Activated CD4-positive, alpha-beta T cell treated with anti-CD3 and anti-CD28 coated beads for 36 hours (primary cell): ENCODE results near the gene ST7. TPM values are rescaled to one million over a fixed set of nuclear protein-coding genes. Genes with fewer than 3 reads are reported as not detected.
A peak's percentile ranks its signal among the peaks of the same experiment; 100 is the strongest.

Experiments
- ATAC-seq: fragments of 200-7000 bp; cut with Tn5 transposase; one replicate; pipeline ENCODE4 v1.10.0; 2021; ENCODE audit warnings: mild to moderate bottlenecking, moderate library complexity
- CTCF ChIA-PET: fragments of 350-600 bp; sonication (Branson Sonifier 250); formaldehyde crosslinking; loops from one replicate; lab custom pipeline; 2021; ENCODE audit warnings: antibody characterized with exemption; lab: Charles Lee
- POLR2A ChIA-PET: fragments of 350-600 bp; sonication (Branson Sonifier 250); formaldehyde crosslinking; loops from one replicate; lab custom pipeline; 2021; ENCODE audit warnings: antibody characterized with exemption, inconsistent platforms; lab: Charles Lee
- DNase-seq: peaks from one replicate; pipeline ENCODE4 v3.0.0-alpha.2; 2020
- H3K27ac Mint-ChIP-seq: one replicate; pipeline ENCODE4 v1.8.0; 2021; ENCODE audit warnings: mixed read lengths
- H3K27me3 Mint-ChIP-seq: one replicate; pipeline ENCODE4 v1.8.0; 2021; ENCODE audit warnings: mixed read lengths
- H3K36me3 Mint-ChIP-seq: one replicate; pipeline ENCODE4 v1.8.0; 2021; ENCODE audit warnings: low read depth, mixed read lengths
- H3K4me1 Mint-ChIP-seq: one replicate; pipeline ENCODE4 v1.8.0; 2021; ENCODE audit warnings: mixed read lengths
- H3K4me3 Mint-ChIP-seq: one replicate; pipeline ENCODE4 v1.8.0; 2021; ENCODE audit warnings: mild to moderate bottlenecking, moderate library complexity, mixed read lengths
- H3K9me3 Mint-ChIP-seq: one replicate; pipeline ENCODE4 v1.8.0; 2021; ENCODE audit warnings: low read depth, mixed read lengths
- intact Hi-C, 2 experiments: fragments of 100-400 bp; cut with DNase I in 1 of 2; cut with micrococcal nuclease in 1 of 2; formaldehyde crosslinking; loops; one replicate each; pipeline versions ENCODE4 v1.14.2 to v1.15.1; 2022 to 2024; cut with DNase I, micrococcal nuclease
- total RNA-seq, 2 experiments: library from RNA; stranded (reverse); gene quantifications; one replicate each; pipeline ENCODE4 v1.2.3, GENCODE V29; 2021

Gene ST7
- total RNA-seq, 2 experiments from 2014 or later = 6.4 to 8.1 TPM

DNA sequence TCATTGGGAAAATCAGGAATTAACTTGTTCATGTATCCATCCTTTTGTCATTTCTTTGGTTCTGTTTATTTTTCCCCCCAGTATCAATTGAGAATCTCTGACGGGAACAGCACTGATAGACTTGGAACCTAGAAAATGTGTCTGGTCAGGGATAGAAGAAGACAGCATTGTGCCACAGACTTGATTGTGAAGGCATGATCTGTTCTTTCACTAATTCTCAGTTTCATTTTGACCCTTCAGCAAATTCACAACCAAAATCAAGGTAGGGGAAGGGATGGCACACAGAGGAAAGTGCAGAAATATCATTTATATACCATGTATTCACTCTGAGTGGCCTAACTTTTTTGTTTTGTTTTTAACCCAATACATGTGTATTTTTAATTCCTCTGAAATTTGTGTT is 262.7 kb downstream of the ST7 start:
- DNase-seq (no peak), ATAC-seq (no peak)
- CTCF ChIA-PET = no interaction called here
- intact Hi-C loops = no loop called here
- Mint-ChIP-seq H3K4me3 (no peak overlapping the region), H3K9me3 (no peaks in the 10 kb centered on the region), H3K27ac (no peak overlapping the region), H3K27me3 (no peaks in the 10 kb centered on the region), H3K36me3 (no peaks in the 10 kb centered on the region), H3K4me1 (no peaks in the 10 kb centered on the region)
- POLR2A ChIA-PET = no interaction called here

- POLR2A ChIA-PET = no interaction called here
- H3K4me1 Mint-ChIP-seq = no peaks in the 10 kb centered on the region
- no peak for ATAC-seq
- intact Hi-C loops = no loop called here
- CTCF ChIA-PET = no interaction called here
- no peak overlapping the region for H3K4me3 Mint-ChIP-seq
- H3K27ac Mint-ChIP-seq = no peak overlapping the region
- H3K36me3 Mint-ChIP-seq = no peaks in the 10 kb centered on the region
- no peaks in the 10 kb centered on the region for H3K9me3 Mint-ChIP-seq
- DNase-seq = no peak
- no peaks in the 10 kb centered on the region for H3K27me3 Mint-ChIP-seq
Observed at GRCh38 chr7:117216436-117217069, 263.3 kb downstream of the ST7 start.

- POLR2A ChIA-PET = no interaction called here
- H3K4me3 Mint-ChIP-seq = no peak overlapping the region
- intact Hi-C loops = no loop called here
- H3K9me3 Mint-ChIP-seq = no peaks in the 10 kb centered on the region
- H3K36me3 Mint-ChIP-seq = no peaks in the 10 kb centered on the region
- no peak for ATAC-seq
- no peaks in the 10 kb centered on the region for H3K4me1 Mint-ChIP-seq
- no peak for DNase-seq
- CTCF ChIA-PET = interaction anchor here (0.7 kb wide), 1 partner anchor 13 kb away, joined by 3 read pairs; no protein-coding TSS in a partner anchor
- no peaks in the 10 kb centered on the region for H3K27me3 Mint-ChIP-seq
- H3K27ac Mint-ChIP-seq = no peak overlapping the region
Observed at GRCh38 chr7:117217106-117218035, 264.1 kb downstream of the ST7 start.

DNA sequence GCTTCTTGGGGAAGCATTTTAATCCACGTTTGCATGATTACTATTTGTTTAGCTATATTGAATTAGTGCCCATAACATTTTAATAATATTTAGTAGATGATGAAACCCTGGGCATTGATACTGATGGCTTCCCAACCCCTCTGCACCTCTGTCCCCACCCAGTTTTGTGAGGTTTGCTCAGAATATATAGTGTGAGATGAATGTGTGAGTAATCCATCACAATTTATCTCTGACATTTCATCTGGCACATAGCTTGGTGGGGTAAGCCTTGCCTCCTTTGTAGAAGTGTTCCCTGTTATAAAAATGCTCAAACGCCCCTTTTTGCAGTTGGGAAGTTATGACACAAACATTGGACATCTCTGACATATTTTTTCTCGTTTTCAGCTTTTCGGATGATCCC is 265.4 kb downstream of the ST7 start:
- ChIA-PET CTCF (no interaction called here), POLR2A (no interaction called here)
- H3K36me3 Mint-ChIP-seq = peaks cover 8% of the 10 kb centered on the region
- H3K27me3 Mint-ChIP-seq = no peaks in the 10 kb centered on the region
- H3K4me1 Mint-ChIP-seq = no peaks in the 10 kb centered on the region
- intact Hi-C loops = no loop called here
- DNase-seq (no peak), ATAC-seq (no peak)
- H3K4me3 Mint-ChIP-seq = no peak overlapping the region
- no peak overlapping the region for H3K27ac Mint-ChIP-seq
- H3K9me3 Mint-ChIP-seq = no peaks in the 10 kb centered on the region

DNA sequence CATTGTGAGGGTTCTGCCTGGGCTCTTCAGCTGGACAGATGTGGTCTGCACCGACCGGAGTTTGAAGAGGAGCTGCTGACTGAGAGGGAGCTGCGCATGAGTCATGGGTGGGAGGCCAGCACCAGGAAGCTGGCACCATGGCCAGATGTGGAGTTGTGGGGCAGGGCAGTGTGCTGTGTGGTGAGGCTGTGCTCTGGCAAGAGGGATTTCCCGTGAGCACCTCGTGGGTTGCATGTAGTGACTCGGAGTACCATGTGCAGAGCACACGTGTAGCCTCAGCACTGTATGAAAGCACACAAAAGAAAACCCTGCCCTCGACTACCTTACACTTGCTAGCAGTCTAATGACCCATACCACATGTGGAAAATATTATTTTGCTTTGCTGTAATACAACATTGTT is 266.2 kb downstream of the ST7 start:
- intact Hi-C loops = no loop called here
- no peak for ATAC-seq

DNA sequence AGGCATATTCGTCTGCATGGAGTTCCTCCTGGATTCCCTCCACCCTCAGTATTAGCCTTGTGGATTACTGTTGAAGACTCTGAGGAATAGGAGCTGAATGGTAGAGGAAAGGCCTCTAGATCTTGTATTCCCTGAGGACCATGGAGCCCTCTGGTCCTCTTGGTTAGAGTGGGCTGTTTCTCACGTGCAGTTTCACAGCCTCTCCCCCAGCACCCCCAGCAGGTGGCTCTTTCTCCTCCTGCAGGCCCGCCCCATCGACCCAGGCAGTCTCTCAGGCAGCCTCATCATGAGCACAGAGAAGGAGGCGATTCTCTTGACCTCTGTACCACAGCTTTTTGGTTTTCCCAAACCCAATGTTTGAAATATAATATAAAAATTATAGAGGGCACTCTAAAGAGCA is 267.5 kb downstream of the ST7 start:
- intact Hi-C loops = no loop called here
- Mint-ChIP-seq H3K9me3 (no peaks in the 10 kb centered on the region), H3K4me1 (no peaks in the 10 kb centered on the region), H3K36me3 (peaks cover 8% of the 10 kb centered on the region), H3K27me3 (no peaks in the 10 kb centered on the region), H3K4me3 (no peak overlapping the region), H3K27ac (no peak overlapping the region)
- ChIA-PET CTCF (no interaction called here), POLR2A (no interaction called here)
- DNase-seq (no peak), ATAC-seq (no peak)

More for the DNA sequence above, 266.2 kb downstream of the ST7 start:
- Mint-ChIP-seq H3K36me3 (peaks cover 8% of the 10 kb centered on the region), H3K4me1 (no peaks in the 10 kb centered on the region), H3K27ac (no peak overlapping the region), H3K9me3 (no peaks in the 10 kb centered on the region), H3K27me3 (no peaks in the 10 kb centered on the region), H3K4me3 (no peak overlapping the region)
- CTCF ChIA-PET = no interaction called here
- peak; percentile 8 for DNase-seq
- POLR2A ChIA-PET = interaction anchor here (0.5 kb wide), 1 partner anchor 39 kb away, joined by 3 read pairs; no protein-coding TSS in a partner anchor

DNA sequence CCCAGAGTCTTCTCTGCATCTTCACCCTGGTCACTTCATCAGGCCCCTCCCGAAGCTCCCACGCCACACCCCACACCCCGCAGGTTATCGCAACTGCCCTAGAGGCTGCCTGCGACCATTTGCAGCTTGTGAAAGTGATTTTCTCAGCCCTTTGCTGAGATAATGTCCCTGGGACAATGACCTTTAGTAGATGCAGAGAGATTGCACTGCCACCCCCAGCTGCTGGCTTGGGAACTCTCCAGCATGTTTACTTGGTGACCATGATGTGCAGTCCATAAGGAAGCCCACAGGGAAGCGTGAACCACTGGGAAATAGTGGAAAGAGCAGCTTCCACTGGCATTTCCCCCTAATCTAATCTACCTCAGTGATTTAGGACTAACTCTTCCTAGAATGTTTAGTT is 272.2 kb downstream of the ST7 start:
- no peak overlapping the region for H3K27ac Mint-ChIP-seq
- POLR2A ChIA-PET = no interaction called here
- CTCF ChIA-PET = no interaction called here
- peaks cover 8% of the 10 kb centered on the region for H3K36me3 Mint-ChIP-seq
- DNase-seq (no peak), ATAC-seq (no peak)
- intact Hi-C loops = no loop called here
- no peaks in the 10 kb centered on the region for H3K27me3 Mint-ChIP-seq
- no peaks in the 10 kb centered on the region for H3K9me3 Mint-ChIP-seq
- H3K4me1 Mint-ChIP-seq = no peaks in the 10 kb centered on the region
- no peak overlapping the region for H3K4me3 Mint-ChIP-seq

DNA sequence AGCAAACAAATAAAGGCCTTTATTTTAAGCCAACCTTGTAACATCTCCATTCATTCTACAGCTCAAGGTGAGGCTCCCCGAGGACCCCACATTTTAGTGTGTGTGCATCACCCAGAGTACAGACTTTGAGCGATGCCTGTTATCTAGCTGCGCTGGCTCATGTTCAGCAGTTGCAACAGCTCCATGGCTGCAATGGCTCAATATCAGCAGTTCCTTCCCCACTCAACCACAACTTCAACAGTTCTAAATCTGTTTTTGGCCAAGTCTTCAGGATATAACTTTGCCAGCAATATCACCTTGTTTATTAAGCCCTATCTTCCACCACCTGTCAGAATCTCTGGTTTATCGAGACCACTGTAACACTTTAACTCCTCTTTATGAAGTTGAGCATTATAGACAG is 273.8 kb downstream of the ST7 start:
- H3K4me3 Mint-ChIP-seq = no peak overlapping the region
- no peaks in the 10 kb centered on the region for H3K27me3 Mint-ChIP-seq
- H3K27ac Mint-ChIP-seq = no peak overlapping the region
- ChIA-PET POLR2A (no interaction called here), CTCF (interaction anchor here (0.7 kb wide), 1 partner anchor 14 kb away, joined by 3 read pairs; no protein-coding TSS in a partner anchor)
- H3K4me1 Mint-ChIP-seq = no peaks in the 10 kb centered on the region
- intact Hi-C loops = no loop called here
- no peaks in the 10 kb centered on the region for H3K9me3 Mint-ChIP-seq
- H3K36me3 Mint-ChIP-seq = peaks cover 8% of the 10 kb centered on the region
- ATAC-seq = no peak
- DNase-seq = no peak

GRCh38 chr7:117229350-117229749 is 276.0 kb downstream of the ST7 start:
- Mint-ChIP-seq H3K27me3 (no peaks in the 10 kb centered on the region), H3K4me1 (no peaks in the 10 kb centered on the region), H3K36me3 (no peaks in the 10 kb centered on the region), H3K4me3 (no peak overlapping the region), H3K27ac (no peak overlapping the region), H3K9me3 (no peaks in the 10 kb centered on the region)
- intact Hi-C loops = no loop called here
- POLR2A ChIA-PET = no interaction called here
- CTCF ChIA-PET = interaction anchor here (1.4 kb wide), 1 partner anchor 17 kb away, joined by 4 read pairs; no protein-coding TSS in a partner anchor
- DNase-seq (no peak), ATAC-seq (no peak)

DNA sequence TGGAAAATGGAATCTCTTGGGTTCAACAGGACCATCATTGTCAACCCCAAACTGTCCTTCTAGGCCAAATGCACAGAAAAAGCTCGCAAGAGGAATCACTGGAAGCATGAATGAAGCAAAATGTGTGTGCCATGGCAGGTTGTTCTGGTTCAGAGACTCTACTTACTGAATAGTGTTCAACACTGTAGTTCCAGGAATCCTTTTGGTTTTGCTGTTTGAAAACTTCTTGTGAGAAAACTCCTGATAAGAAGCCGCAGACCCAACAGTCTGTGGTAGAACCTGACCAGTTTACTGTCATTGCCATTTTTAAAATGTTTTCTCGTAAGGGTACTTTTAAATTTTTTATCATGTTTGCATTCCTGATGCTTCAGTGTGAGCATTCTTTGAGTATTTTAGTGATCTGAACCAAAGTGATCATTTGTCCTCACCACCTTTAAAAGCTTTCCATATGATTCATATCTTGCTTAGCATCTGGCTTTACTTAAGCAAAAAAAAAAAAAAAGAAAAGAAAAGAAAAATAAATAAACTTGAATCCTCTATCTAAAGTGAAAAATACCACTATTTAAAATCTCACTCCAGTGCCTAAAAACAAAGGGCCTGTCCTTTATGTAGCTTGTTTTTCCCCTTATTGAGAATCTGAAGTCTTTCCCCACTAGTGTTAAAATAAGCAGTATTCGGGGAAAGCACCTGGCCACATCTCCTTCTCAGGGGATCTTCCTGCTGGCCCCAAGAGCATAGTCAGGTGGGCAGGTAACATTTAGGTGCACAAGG is 277.2 kb downstream of the ST7 start:
- ChIA-PET POLR2A (no interaction called here), CTCF (interaction anchor here (0.6 to 1.4 kb wide), 2 partner anchors 13 to 18 kb away, joined by 3 to 4 read pairs; no protein-coding TSS in a partner anchor)
- no peaks in the 10 kb centered on the region for H3K36me3 Mint-ChIP-seq
- H3K9me3 Mint-ChIP-seq = no peaks in the 10 kb centered on the region
- DNase-seq (no peak), ATAC-seq (no peak)
- H3K27ac Mint-ChIP-seq = no peak overlapping the region
- intact Hi-C loops = no loop called here
- peaks cover 2% of the 10 kb centered on the region for H3K27me3 Mint-ChIP-seq
- H3K4me3 Mint-ChIP-seq = no peak overlapping the region
- no peaks in the 10 kb centered on the region for H3K4me1 Mint-ChIP-seq

DNA sequence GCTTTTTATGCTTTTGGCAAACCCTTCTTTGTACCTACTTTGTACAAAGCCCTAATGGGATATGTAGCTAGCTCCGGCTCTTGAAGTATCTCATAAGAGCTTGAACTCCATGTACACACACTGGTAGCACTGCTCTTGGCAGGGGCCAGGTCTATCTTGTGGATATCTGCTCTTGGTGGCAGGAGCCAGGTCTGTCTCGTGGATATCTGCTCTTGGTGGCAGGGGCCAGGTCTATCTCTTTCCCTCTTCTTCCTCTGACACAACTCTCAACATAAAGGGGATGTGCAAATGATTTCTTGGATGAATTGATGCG is 277.7 kb downstream of the ST7 start:
- Mint-ChIP-seq H3K9me3 (no peaks in the 10 kb centered on the region), H3K27ac (no peak overlapping the region), H3K4me1 (no peaks in the 10 kb centered on the region), H3K4me3 (no peak overlapping the region), H3K36me3 (no peaks in the 10 kb centered on the region), H3K27me3 (peaks cover 2% of the 10 kb centered on the region)
- DNase-seq = no peak
- POLR2A ChIA-PET = no interaction called here
- ATAC-seq = no peak
- CTCF ChIA-PET = no interaction called here
- intact Hi-C loops = no loop called here
